ENCODE data around the gene TMEM164.

The TMEM164 gene

GRCh38 chrX:110170029-110170428 is 167.1 kb downstream of the TMEM164 start:
- no peak for DNase-seq (ENCODE audit: low spot score)
- no peak overlapping the region for H3K27ac ChIP-seq (ENCODE audit: poor library complexity, severe bottlenecking)
- no peak for ATAC-seq (ENCODE audit: low read depth)
- no peak overlapping the region for H3K4me3 ChIP-seq (ENCODE audit: severe bottlenecking)
- TF ChIP-seq CTCF (IDR thresholded peaks at IDR 0.05; ENCODE audit: poor library complexity, severe bottlenecking) = no peak
- no peaks in the 10 kb centered on the region for H3K27me3 ChIP-seq (ENCODE audit: insufficient read depth, poor library complexity, severe bottlenecking)
- H3K9me3 ChIP-seq (ENCODE audit: severe bottlenecking) = no peaks in the 10 kb centered on the region
- H3K4me1 ChIP-seq (ENCODE audit: insufficient read depth, poor library complexity, severe bottlenecking) = peaks cover 18% of the 10 kb centered on the region
- no peaks in the 10 kb centered on the region for H3K36me3 ChIP-seq (ENCODE audit: low read depth)

GRCh38 chrX:110171442-110171841 is 168.5 kb downstream of the TMEM164 start:
- H3K4me1 ChIP-seq (ENCODE audit: insufficient read depth, poor library complexity, severe bottlenecking) = peaks cover 18% of the 10 kb centered on the region
- H3K4me3 ChIP-seq (ENCODE audit: severe bottlenecking) = no peak overlapping the region
- H3K27ac ChIP-seq (ENCODE audit: poor library complexity, severe bottlenecking) = no peak overlapping the region
- no peak for DNase-seq (ENCODE audit: low spot score)
- no peaks in the 10 kb centered on the region for H3K9me3 ChIP-seq (ENCODE audit: severe bottlenecking)
- no peak for TF ChIP-seq CTCF (IDR thresholded peaks at IDR 0.05; ENCODE audit: poor library complexity, severe bottlenecking)
- no peak for ATAC-seq (ENCODE audit: low read depth)
- H3K36me3 ChIP-seq (ENCODE audit: low read depth) = no peaks in the 10 kb centered on the region
- no peaks in the 10 kb centered on the region for H3K27me3 ChIP-seq (ENCODE audit: insufficient read depth, poor library complexity, severe bottlenecking)

GRCh38 chrX:110172215-110172614 is 169.3 kb downstream of the TMEM164 start:
- DNase-seq (ENCODE audit: low spot score) (no peak), ATAC-seq (ENCODE audit: low read depth) (no peak)
- TF ChIP-seq CTCF (IDR thresholded peaks at IDR 0.05; ENCODE audit: poor library complexity, severe bottlenecking) = no peak
- no peaks in the 10 kb centered on the region for H3K9me3 ChIP-seq (ENCODE audit: severe bottlenecking)
- H3K27me3 ChIP-seq (ENCODE audit: insufficient read depth, poor library complexity, severe bottlenecking) = no peaks in the 10 kb centered on the region
- peak overlapping the region; percentile 89 for H3K27ac ChIP-seq (ENCODE audit: poor library complexity, severe bottlenecking)
- H3K4me1 ChIP-seq (ENCODE audit: insufficient read depth, poor library complexity, severe bottlenecking) = peaks cover 18% of the 10 kb centered on the region
- H3K4me3 ChIP-seq (ENCODE audit: severe bottlenecking) = no peak overlapping the region
- no peaks in the 10 kb centered on the region for H3K36me3 ChIP-seq (ENCODE audit: low read depth)

DNA sequence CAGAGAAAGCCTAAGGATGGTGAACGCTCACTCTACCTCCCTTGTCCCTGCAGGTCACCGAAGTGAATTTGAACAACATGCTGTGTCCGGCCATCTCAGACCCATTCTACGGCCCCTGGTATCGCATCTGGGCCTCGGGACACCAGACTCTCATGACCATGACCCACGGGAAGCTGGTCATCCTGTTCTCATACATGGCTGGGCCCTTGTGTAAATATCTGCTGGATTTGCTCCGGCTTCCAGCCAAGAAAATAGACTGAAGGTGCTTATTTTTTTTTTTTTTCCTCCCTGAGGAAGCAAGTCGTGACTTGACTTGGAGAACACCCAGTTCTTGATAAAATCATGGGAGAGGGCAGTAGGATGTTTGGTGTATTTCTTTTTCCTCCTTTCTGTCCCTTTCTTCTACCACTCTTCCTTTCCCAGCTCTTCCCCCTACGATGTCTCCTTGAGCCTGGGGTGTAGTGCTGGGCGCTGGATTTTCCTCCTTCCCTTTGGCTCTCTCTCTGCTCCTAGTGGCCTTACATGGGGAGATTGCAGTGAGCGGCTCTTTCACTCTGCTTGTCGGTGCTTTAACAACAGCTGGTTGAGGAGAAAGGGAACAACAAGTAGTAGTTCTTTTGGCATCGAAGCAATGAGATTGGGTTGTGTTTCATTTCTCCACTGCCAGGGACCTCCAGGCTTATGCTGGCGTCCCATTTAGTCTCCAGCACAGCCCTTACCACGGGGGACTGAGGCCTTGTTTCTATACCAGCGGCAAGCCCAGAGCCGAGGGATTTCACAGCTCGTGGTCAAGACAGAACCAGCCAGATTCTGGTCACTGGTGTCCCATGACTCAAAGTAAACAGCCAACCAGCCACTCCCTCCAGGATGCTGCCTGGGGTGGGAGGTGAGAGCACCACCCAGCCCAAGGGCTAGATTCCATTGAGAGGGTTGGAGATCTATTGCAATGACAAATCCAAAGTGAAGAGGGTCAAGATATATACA is 170.6 kb downstream of the TMEM164 start:
- no peak for TF ChIP-seq CTCF (IDR thresholded peaks at IDR 0.05; ENCODE audit: poor library complexity, severe bottlenecking)
- Histone ChIP-seq H3K36me3 (ENCODE audit: low read depth) (no peaks in the 10 kb centered on the region), H3K9me3 (ENCODE audit: severe bottlenecking) (no peaks in the 10 kb centered on the region), H3K27me3 (ENCODE audit: insufficient read depth, poor library complexity, severe bottlenecking) (no peaks in the 10 kb centered on the region), H3K27ac (ENCODE audit: poor library complexity, severe bottlenecking) (peak overlapping the region; percentile 89), H3K4me3 (ENCODE audit: severe bottlenecking) (no peak overlapping the region), H3K4me1 (ENCODE audit: insufficient read depth, poor library complexity, severe bottlenecking) (peaks cover 18% of the 10 kb centered on the region)
- no peak for DNase-seq (ENCODE audit: low spot score)
- peak; percentile 87 for ATAC-seq (ENCODE audit: low read depth)

- ATAC-seq (ENCODE audit: low read depth) = no peak
- no peaks in the 10 kb centered on the region for H3K9me3 ChIP-seq (ENCODE audit: severe bottlenecking)
Measured at GRCh38 chrX:110175146-110175545, 172.2 kb downstream of the TMEM164 start.

More at GRCh38 chrX:110175146-110175545, 172.2 kb downstream of the TMEM164 start:
- Histone ChIP-seq H3K27me3 (ENCODE audit: insufficient read depth, poor library complexity, severe bottlenecking) (no peaks in the 10 kb centered on the region), H3K4me3 (ENCODE audit: severe bottlenecking) (no peak overlapping the region), H3K4me1 (ENCODE audit: insufficient read depth, poor library complexity, severe bottlenecking) (peaks cover 23% of the 10 kb centered on the region), H3K27ac (ENCODE audit: poor library complexity, severe bottlenecking) (peak overlapping the region; percentile 89), H3K36me3 (ENCODE audit: low read depth) (no peaks in the 10 kb centered on the region)
- no peak for DNase-seq (ENCODE audit: low spot score)
- TF ChIP-seq CTCF (IDR thresholded peaks at IDR 0.05; ENCODE audit: poor library complexity, severe bottlenecking) = no peak

Data from RWPE2 (cell line).